NCI-H1436 (cell line): ENCODE data around the gene CYP17A1.
"Not testable (repeated sequence)": the region's sequence is repeated elsewhere in the genome, so short reads cannot be mapped to it uniquely, and the experiment has no call there.

Experiments used
- DNase-seq: peaks from one replicate; lab custom pipeline; 2025; lab: John Stamatoyannopoulos, UW

The CYP17A1 gene

DNA sequence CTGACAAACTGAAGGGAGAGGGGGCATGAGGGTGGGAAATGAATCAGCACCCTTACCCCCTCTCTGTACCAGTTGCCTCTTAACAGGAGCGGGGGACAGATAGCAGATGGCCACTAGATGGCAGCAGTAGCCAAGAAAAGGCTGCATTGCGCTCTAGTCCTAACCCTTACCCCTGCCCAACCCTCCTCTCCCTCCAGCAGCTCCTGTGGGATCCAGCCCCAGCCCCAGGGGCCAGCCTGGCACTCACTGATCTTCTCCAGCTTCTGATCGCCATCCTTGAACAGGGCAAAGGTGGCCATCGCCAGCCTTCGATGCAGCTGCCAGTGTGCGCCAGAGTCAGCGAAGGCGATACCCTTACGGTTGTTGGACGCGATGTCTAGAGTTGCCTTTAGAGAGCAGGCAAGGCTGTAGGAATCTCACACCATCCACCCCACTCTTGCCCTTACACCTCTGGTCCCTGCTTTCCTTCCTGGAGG lies 2.2 kb downstream of the CYP17A1 start:
- DNase-seq, result peak; percentile 69

DNA sequence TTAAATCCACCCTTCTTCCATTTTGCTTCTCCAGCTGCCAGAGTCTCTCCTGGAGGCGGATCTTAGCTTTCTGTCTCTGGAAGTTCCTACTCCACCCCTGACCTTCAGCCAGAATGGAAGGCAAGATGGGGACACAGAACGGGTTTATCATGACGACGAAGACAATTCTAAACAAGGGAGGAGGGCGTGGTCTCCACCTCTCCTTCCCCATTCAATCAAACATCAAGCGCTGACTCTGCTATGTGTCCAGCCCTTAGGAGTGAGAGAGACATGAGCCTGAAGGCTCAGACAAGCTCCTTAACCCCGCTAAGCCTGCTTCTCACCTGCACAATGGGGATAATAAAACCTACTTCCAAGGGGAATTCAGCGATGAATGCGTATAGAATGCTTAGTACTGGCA lies 3.1 kb downstream of the CYP17A1 start:
- DNase-seq, result no peak

DNA sequence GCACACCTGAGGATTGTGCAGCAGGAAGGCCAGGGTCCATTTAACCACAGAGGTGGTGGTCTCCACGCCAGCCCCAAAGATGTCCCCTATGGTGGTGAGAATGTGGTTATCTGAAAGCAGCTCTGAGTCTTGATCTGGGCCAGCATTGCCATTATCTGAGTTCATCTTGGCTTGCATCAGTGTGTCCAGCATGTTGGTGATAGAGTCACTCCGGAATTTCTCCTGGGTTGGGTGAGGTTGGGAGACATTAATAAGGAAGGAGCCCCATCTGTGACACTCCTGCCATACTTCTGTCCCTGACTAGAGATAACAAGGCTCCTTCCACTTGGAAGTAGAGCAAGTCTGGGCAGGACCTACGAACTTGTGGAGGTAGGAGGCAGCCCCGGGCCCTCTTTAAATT lies 4.2 kb downstream of the CYP17A1 start:
- DNase-seq, result no peak

DNA sequence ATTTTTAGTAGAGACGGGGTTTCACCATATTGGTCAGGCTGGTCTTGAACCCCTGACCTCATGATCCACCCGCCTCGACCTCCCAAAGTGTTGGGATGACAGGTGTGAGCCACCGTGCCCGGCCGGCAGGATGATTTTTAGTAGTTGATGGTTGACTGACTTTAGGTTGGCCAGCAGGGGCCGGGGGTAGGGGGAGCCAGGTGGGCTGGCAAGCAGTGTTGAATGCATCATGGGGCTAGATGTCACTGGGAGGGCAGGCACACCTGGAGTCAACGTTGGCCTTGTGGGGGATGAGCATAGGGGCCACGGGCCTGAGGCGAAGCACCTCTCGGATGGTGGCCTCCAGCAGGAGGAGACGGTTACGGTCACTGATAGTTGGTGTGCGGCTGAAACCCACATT lies 5.0 kb downstream of the CYP17A1 start:
- no peak for DNase-seq

DNA sequence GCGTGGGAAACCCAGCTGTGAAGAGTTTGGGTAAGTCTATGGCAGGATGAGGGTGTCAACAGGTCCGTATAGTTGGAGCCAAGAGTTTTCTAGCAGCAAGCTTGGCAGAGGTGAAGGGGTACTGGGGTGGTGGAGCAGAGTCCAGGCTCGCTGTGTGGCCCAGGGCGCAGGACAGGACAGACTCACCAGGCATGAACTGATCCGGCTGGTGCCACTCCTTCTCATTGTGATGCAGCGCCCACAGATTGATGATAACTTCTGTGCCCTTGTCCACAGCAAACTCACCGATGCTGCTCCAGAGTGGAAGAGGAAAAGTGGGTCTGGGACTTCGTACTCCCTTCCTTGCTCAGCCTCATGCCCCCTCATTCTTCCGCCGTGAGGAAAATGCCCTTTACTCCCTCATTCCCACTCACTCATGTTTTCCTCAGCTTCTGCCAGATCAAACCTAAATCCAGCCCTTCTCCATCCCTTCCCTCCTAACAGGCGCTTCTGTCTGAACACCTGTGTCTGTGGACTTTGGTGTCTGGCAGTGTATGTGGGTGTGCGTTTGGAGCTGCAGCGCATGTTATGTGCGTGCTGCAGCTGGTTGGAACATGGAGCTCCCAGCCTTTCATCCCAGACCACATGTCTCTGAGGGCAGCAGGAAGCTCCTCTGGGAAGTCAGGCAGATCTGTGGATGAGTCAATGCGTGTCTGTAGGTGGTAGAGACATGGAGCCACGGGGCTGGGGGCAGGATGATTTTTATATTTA lies 5.7 kb downstream of the CYP17A1 start:
- no peak for DNase-seq

DNA sequence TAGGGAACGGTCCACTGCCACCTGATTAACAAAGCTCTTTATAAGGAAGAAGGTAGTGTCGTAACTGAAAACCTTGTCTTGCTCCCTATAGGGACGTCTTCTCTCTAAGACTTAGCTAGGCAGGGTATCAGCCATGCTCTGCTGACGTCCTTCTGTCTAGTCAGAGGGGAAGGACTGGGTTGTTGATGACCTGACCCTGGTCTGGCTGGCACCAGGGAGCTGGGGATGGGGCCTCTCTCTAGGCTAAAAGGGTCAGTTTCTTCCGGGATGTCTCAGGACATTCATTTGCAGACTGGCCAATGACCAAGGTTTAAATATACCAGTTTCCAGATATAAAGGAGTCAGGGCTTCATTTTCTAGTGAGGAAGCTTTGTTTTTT lies 9.6 kb downstream of the CYP17A1 start:
- DNase-seq, result no peak

GRCh38 chr10:102826148-102826796 lies 10.9 kb downstream of the CYP17A1 start:
- DNase-seq, result no peak

- no peak for DNase-seq
Measured at GRCh38 chr10:102824664-102825063, 12.5 kb downstream of the CYP17A1 start.

DNA sequence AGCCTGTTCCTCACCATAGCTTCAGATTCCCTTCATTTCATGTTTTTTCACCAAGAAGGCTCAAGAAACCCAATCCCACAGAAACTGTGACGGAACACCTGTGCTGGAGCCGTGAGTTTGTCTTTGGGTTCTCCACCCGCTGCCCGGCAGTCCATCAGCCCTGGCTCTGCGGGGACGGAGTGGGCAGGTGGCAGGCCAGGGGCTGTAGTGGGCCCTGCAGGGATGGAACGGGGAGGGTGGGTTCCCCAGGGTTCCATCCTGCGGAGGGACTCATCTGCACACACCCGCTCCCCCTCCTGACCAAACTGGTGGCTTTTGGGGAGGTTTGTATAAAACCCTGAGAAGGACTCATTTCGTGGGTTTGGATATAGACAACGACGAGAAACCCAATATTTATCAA lies 15.0 kb downstream of the CYP17A1 start:
- DNase-seq, result no peak

- not testable (repeated sequence) for DNase-seq
Measured at GRCh38 chr10:102820008-102820407, 17.2 kb downstream of the CYP17A1 start.

GRCh38 chr10:102819054-102819453 lies 18.2 kb downstream of the CYP17A1 start:
- DNase-seq, result no peak

DNA sequence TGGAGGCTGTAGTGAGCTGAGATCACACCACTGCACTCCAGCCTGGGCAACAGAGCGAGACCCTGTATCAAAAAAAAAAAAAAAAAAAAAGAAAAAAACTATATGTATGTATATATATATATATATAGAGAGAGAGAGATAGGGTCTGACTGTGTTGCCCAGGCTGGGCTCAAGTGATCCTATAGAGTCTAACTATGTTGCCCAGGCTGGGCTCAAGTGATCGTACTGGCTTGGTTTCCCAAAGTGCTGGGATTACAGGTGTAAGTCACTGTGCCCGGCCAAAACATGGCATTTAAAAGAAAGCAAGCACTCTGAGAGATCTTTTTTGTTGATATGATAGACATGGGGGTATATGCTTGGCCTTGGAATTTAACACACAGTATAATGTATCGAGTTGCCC lies 20.0 kb downstream of the CYP17A1 start:
- DNase-seq, result no peak

- no peak for DNase-seq
Measured at GRCh38 chr10:102815790-102816549, 21.2 kb downstream of the CYP17A1 start.

DNA sequence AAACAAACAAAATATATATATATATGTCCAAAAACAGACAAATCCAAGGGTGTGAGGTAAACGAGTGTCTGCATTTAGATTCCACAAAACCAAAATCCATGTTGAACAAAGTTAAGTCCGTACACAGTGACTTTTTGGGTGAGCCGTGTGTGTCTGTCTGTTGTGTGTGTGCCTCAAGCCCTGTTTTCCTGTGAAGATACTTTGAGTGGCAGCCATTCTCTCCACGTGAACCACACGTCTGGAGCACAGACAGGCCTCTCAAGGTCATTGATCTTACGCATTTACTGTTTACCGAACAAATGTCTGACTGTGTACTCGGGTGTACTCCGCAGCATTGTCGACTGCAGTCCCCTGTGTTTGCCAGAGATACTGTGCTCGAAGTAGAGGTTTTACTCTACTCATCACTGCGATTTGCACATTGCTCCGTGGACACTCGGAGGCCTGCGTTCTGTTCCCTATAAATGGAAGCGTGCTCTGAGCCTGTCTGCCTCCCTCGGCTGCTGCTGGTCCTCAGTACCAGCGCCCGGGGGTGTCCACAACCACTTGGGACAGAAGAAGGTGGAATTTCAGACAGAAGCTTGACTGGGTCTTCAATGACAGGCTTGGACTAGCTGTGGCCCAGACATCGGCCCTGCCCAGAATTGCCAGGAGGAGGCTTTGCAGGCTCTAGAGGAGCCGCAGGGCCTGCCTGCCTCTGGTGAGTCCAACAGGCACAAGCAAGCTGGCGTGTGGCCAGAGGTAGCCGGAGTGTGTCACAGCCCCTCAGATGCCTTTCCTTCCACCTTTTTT lies 22.1 kb downstream of the CYP17A1 start:
- no peak for DNase-seq

- no peak for DNase-seq
Measured at GRCh38 chr10:102814453-102814871, 22.8 kb downstream of the CYP17A1 start.

- no peak for DNase-seq
Measured at GRCh38 chr10:102813734-102814452, 23.3 kb downstream of the CYP17A1 start.

- DNase-seq, result no peak
Measured at GRCh38 chr10:102813017-102813541, 24.1 kb downstream of the CYP17A1 start.

GRCh38 chr10:102812231-102812876 lies 24.9 kb downstream of the CYP17A1 start:
- DNase-seq, result no peak

- no peak for DNase-seq
Measured at GRCh38 chr10:102811346-102811745, 25.9 kb downstream of the CYP17A1 start.

DNA sequence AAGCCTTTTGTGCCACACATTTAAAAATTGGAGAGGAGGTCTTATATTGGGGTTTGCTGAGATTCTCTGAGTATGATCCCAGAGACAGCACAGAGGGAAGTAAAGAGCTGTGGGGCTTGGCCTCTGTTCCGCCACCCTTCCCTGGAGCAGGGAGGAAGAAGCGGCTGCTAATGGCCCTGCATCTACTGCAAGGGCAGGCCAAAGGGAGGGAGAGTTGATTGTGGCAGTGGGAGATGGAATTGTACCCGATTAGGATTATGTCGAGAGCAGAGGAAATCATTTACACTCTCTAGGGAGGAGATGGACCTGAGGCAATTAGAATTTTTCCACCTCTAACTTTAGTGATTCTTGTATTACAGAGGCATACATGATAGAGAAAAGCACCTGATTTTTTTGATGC lies 28.8 kb downstream of the CYP17A1 start:
- no peak for DNase-seq
